ENCODE measurements around the gene BNC1.
"Not testable (repeated sequence)": the region's sequence is repeated elsewhere in the genome, so short reads cannot be mapped to it uniquely, and the experiment has no call there.

BNC1 gene

DNA sequence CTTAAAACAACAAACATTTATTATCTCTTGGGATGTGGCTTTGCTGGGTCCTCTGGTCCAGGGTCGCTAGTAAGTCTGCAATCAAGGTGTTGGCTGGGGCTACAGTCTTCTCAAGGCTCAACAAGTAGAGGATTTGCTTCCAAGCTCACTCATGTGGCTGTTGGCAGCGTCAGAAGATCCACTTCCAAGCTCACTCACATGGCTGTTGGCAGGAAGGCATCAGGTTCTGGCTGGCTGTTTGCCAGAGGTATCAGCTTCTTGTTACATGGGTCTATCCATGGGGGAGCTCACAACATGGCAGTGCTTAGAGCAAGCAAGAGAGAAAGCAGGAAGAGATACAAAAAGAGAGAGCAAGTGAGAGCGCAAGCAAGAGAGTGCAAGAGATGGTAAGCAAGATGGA is 15.0 kb upstream of the BNC1 start:
- DNase-seq (ENCODE audit: low read depth in 2 of 2): no peak

DNA sequence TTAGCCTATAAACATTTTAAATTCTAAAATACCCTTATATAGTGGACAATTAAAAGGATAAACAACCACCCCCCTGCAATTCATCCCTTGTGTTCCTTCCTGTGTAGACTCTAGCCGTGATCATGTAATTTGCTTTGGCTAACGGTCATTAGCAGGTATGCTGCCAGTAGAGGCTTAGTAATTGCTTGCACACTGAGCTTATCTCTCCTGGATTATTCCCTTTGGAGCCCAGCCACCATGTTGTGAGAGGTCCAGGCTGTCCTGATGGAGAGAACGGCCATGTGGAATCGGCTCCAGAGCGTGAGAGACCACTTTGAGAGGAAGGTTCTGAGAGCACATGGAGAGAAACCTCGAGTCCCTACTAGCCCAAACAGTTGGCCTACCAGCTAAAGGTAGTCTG is 11.0 kb upstream of the BNC1 start:
- no peak for DNase-seq (ENCODE audit: low read depth in 2 of 2)

DNA sequence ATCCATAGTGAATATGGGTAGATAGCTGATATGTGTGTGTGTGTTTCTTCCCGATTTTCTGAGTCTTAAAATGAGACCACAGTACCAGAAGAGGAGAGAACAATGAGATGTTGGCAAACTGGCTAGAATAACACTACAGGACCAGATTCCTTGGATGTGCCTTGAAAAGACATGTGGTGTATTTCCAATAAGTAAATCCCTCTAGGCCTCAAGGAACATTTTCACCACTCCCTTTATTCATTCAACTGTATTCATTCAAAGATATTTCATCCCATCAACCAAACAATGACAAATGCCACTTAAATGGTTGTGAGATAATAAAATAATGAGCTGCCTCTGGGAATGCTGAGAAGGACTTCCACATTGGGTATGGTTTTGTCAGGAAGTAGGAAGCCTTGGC is 8.7 kb upstream of the BNC1 start:
- DNase-seq (ENCODE audit: low read depth in 2 of 2): no peak

DNA sequence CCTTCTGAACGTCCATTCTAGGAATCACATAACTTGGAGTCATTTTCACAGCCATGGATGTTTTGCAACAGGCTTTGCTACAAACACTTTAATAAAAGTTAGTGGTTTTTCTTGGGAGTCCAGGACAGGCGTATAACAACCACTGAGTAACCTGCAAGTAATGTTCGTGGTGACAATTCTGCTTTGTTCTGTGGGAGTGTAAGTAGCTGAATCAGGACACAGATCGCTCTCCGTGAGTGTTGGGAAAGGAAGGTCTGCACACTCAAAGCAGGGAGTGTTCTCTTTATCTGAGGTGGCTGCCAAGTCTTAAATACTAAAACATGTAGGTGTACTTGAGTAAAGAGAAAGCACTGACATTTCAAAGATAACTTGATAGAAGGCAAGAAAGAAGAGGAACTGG is 7.9 kb upstream of the BNC1 start:
- no peak for DNase-seq (ENCODE audit: low read depth in 2 of 2)

DNA sequence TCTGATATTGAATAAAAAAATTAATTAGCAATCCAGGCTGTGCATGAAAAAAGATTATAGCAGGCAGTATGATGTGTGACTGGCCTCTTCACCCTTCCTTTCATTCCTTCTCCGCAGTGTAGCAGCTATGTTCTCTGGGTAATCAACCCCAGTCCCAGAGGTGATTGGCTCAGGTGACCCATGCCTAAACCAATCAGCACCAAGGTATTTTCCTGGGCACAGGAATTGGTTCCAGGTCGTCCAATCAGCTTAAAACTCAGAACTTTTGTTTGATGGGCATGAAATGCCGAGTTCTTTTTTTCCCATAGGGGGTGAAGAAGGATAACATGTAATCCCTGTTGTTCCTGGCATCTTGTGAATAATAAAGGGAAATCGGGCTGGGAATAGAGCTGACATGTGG is 5.8 kb upstream of the BNC1 start:
- no peak for DNase-seq (ENCODE audit: low read depth in 2 of 2)

DNA sequence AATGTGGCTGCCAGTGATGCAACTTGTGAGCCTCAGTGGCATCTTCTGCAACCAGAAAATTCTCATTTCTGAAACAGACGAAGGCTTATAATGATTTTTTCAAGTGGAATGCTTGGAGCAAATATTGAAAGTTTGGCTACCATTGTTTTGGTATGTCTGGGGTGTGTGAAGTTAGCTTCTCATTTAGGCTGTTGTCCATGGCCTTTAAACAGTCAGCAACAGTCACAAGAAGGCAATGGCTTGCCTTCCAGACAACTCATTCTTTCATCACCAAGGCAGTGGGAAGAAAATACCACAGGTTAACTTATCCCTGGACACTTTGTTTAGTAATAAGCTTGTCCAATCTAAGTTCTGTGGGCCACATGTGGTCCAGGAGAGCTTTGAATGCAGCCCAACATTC is 4.7 kb upstream of the BNC1 start:
- DNase-seq (ENCODE audit: low read depth in 2 of 2): no peak

DNA sequence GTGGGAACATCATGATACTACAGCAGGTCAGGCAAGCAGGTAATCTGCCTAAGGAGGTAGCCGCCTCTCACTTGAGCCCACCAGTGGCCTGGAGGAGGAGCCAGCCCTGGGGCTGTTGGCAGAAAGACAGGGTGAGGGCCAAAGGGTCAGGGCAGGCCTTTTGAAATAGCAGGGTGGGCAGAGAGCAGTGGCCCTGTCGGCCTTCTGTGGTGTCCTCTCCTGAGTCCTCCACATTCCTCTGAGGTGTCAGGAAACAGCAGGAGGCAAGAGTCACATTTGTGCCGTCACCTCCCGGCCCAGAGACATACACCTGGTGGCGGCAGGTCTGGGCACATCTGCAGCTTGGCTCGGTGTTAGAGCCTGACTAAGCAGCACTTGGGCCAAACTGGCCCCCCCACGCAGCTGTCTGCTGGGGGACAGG is 3.9 kb upstream of the BNC1 start:
- DNase-seq (ENCODE audit: low read depth in 2 of 2): no peak

DNA sequence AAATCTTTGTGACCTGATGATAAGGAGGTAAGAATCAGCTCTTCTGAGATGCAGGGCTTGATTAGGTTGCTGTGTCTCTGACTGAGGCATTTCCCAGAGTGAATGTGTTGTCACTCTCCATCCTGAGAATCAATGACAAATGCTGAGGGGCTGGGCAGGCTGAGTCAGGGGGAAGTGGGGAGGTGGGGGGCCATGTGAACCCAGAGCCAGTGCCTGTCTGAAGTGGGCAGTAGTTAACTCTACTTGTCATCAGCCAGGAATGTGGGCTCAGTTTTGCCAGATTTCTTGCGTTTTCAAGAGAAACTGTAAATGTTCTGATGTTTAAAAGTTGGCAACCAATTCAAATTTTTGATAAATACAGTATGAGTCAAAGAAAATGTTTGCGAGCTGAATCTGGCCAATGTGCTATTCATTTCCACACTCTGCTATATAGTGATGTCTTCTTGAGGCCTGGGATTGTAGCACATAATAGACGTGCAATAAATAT is 3.1 kb upstream of the BNC1 start:
- no peak for DNase-seq (ENCODE audit: low read depth in 2 of 2)

DNA sequence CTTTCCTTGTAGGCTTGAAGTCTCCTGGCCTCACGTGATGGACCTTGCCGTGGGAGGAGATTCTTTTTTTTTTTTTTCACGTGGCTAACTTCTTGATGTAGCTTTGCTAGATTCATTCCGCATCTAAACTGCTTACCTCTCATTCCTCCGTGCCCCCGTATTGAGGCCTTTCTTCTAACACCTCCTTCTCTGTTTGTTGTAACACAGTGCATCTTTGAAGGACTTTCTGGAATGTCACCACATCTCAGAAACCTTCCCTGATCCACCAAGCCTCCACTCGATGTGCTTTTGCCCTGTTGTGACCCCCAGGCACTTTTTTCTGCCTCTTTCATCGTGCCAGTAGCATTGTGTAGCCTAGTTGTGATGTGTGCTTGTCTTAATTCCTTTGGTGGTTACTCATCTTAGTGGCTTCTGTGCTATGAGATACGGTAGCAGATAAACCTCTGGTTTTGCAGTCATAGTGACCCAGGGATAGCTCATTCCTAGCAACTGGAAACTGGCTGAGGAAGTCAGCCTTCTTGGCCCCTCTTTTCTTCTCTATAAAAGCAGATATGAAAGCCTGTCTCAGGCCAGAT is 1.6 kb upstream of the BNC1 start:
- no peak for DNase-seq (ENCODE audit: low read depth in 2 of 2)

DNA sequence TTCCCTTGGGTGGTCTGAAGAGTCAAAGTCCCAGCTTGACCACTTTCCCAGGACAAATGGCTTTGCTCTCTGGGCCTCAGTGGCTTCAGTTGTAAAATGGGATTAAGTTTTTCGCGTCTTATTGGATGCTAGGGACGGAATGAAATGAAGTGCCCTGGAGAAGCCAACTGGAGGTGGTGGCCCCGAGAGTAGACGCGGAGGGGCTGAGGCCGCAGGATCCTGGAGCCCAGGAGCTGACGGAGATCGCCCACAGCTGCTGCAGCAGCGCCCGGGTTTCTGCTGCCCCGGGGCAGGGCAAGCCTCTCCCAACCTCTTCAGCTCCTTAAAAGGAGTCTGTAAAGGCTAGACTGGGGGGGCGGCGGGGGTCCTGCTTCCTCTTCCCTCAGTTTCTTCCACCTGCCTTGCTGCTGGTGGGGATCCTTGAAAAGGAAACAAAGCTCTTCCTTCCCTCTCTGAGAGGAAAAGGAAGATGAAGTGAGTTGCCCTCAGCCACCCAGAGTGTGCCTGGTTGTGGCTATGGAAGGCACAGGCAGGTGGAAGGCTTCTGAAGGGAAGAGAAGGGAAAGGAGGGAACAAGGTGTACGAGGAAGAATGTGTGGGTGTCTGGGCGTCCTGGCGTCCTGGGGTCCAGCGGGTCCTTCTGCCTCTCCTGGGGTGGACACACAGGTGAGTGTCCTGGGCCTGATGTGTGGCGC is 967 bp upstream of the BNC1 start:
- DNase-seq (ENCODE audit: low read depth in 2 of 2): no peak

DNA sequence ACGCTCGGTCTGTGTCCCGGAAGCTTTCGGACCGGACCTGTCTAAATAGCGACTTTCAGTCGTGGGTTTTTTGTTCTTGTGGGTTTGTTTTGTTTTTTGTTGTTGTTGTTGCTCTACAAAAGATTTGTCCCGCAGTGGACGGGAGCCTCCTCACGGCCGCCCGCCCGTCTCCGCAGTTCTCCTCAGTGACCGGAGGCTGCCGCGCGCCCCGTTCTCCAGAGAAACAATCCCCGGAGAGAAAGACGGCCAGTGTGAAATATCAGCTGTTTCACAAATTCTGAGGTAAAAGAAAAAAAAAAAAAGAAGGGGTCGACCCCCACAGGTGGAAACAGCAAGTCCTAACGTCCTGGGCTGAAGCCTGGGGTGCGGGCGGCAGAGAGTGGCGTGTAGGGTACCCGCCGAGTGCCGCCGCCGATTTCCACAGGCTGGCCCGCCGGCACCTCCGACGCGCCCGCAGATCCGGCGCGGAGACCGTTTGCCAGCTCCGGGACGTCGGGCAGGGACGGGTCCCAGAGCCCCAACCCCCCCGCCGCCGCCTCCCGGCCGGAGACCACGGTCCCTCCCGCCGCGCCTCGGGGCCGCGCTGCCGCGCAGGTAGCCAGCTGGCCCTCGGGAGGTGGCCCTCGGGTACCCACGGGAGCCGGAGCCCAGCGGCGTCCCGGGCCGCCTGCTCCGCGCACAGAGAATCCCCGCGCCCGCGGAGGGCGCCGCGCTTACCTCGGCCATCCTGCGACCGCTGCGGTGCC is 478 bp downstream of the BNC1 start:
- DNase-seq (ENCODE audit: low read depth in 2 of 2): no peak

DNA sequence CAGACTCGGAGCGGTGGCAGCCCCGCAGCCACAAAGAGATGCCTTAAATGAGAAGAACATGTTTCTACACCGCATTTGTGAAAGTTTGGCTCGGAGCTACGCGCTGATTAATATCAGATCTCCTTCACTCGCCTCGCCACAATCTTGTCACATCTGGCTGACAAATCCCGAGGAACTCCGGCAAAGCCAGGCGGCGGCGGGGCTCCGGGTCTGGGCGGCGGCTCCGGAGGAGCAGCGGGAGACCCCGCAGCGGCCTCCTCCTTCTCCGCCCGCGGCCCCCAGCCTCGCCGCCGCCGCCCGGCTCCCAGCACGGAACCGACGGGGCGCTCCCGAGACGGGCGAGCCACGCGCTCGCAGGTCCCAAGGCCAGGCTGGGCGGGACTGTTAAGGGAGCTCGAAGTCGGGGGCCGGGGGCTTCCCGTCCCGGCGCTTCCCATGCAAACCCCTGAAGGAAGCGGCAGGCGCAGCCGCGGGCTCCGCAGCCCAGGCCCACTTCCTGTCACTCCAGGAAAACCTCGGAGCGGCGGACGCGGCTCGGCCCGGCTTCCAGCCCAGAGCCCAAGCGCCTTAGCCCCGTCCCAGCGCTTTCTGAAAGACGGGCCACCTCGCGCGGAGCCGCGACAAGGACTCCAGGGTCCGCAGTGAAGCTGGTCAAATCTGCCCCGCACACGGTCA is 1.2 kb downstream of the BNC1 start:
- no peak for DNase-seq (ENCODE audit: low read depth in 2 of 2)

DNA sequence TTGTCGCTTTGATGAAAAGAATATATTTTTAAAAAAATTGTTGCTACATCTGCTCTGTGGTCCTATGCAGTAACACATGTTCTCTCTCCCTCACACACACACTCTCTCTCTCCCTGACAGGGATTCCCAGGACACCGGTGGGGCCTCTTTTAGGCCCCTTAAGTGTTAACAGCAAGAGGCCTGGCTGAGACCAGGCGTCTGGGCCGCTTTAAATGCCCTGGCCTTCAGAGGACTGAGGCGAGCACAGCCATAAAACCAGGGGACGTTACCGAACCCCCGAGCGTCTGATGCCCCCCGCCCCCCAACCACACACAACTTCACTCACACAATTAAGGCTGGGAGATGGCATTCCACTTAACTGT is 1.7 kb downstream of the BNC1 start:
- no peak for DNase-seq (ENCODE audit: low read depth in 2 of 2)

DNA sequence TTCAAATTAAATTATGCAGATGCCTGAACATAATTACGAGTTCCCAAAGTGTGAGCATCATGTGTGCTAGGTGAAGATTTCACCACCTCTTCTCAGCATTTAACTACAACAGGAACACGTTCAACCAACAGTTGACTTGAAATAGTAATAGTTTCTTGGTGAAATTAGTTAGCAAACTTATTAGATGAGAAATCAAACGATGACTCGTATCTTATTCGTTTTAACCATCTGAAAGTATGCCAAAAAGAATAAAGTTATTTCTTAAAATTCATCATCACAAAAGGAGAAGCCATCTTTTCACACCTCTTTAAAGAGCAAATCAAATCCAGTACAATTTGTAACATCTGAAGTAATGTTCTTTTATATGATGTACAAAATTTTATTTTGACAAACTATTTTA is 2.3 kb downstream of the BNC1 start:
- no peak for DNase-seq (ENCODE audit: low read depth in 2 of 2)

DNA sequence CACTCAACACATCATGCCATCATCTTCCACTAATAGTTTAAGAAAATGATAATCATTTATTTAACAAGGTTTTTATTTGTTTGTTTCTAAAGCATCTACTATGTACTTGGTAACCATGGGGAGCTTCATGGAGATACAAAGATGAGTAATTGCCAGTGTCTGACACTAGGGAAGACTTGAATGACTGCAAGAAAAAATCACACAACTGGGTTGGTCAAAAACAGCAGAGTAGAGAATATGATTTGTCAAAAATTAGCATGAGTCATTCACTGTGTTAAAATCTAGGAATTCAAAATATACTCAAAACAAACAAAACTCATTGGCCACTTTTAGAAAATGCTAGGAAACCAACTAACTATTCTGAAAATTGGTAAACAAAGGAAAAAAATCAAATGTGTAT is 6.3 kb downstream of the BNC1 start:
- no peak for DNase-seq (ENCODE audit: low read depth in 2 of 2)

DNA sequence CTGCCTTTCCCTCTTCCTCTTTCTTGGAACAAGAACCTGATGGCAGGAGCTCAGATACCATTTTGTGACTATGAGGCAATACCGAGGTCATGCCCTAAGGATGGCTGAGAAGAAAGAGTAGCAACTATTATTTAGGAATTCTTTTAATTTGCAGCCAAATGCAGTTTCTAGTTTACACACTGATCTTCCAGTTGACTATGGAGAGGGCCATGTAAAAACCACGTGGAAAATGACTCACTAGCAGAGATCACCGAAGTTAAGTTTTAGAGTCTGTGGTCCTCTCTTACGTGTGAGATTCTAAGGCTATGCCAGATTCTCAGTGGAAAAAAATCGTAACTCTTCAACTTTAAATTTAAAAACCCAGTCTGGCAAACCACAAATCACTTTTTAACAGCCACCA is 7.8 kb downstream of the BNC1 start:
- no peak for DNase-seq (ENCODE audit: low read depth in 2 of 2)

DNA sequence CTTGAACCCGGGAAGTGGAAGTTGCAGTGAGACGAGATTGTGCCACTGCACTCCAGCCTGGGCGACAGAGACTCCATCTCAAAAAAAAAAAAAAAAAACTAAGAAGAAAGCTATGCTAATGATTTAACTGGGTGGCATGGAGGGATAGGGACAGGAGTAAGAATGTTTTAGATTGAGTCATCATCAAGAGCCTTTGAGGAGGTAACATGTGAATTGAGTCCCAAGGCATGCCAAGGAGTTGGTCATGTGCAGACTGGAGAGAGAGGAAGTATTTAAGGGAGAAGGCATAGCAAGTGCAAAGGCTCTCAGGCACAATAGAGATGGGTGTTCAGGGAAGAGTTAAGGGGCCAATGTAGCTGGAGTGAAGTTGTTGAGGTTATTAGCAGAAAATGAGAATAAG is 9.1 kb downstream of the BNC1 start:
- no peak for DNase-seq (ENCODE audit: low read depth in 2 of 2)

DNA sequence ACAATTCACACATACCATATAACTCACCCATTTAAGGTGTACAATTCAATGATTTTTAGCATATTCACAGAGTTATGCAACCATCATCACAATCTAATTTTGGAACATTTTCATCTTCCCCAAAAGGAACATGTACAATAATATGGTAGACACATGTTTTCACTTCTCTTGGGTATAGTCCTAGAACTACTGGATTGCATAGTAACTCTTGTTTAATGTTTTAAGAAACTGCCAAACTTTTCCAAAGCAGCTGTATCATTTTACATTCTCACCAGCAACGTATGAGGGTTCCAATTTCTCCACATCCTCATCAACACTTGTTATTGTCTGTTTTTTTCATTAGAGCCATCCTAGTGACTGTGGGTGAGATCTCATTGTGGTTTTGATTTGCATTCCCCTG is 14.3 kb downstream of the BNC1 start:
- no peak for DNase-seq (ENCODE audit: low read depth in 2 of 2)

DNA sequence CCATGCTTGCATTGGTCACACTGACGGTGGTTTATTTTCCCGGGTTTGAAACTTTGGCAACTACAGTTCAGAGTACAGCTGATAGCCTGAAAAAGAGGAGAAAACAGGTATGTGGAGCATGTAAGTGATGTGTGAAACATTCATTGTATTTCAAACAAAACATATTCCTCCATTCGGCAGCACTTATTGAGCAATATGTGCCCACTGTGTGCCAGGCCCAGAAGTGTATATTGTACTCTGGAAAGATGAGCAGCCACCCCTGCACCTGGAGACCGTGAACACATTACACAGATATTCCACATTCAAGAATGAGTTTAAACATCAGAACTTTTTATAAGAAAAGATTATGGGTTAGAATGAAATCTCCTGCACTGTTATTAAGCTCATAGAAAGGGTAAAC is 16.3 kb downstream of the BNC1 start:
- no peak for DNase-seq (ENCODE audit: low read depth in 2 of 2)

DNA sequence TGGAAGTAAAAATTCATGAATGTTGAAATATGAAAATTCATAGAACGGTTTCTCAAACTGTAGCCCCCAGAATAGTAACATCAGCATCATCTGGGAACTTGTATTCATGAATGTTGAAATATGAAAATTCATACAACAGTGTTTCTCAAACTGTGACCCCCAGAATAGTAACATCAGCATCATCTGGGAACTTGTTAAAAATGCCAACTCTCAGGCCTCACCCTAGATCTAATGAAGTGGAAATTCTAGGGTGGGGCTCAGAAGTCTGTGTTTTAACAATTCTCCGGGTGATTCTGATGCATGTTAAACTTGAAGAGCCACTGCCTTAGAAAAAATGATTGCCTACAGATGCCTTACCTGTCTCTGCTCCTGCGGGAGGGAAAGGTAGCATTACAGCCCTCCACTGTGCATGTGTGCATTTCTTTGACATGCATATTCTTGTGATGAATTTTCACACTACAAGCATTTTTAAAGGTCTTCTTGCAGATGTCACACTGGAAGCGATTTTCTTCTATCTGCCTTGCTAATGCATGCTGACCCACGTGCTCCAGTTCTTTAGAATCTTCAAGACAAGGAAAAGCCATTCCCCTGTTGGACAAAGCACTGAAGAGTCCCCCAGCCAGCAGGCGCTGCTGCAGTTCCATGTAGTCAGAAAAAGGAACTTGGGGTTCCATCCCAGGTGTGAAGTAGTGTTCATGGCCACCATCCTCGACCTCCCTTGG is 21.7 kb downstream of the BNC1 start:
- DNase-seq (ENCODE audit: low read depth in 2 of 2): no peak

DNA sequence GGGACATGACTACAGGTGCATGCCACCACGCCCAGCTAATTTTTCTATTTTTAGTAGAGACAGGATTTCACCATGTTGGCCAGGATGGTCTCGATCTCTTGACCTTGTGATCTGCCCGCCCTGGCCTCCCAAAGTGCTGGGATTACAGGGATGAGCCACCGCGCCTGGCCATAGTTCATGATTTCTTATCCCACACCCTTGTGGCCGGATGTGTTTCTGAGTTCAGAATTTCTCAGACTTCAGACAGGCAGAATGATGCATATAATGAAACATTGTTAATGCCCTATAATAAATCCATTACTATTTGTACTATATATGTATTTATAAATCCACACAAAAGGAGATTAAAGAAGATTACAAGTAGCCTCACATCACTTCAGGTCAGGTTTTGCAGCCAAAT is 22.3 kb downstream of the BNC1 start:
- not testable (repeated sequence) for DNase-seq (ENCODE audit: low read depth in 2 of 2)

DNA sequence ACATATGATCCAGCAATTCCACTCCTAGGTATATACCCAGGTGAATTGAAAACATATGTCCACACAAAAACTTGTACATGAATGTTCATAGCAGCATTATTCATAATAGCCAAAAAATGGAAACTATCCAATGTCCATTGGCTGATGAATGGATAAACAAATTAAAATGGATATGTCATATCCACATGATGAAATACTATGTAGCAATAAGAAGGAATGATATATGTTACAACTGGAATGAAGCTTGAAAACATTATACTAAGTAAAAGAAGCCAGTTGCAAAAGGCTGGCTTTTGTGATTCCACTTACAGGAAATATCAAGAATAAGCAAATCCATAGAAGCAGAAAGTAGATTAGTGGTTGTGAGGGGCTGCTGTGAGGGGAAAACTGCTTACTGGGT is 33.7 kb downstream of the BNC1 start:
- DNase-seq (ENCODE audit: low read depth in 2 of 2): no peak

All from stimulated activated CD4-positive, alpha-beta T cell treated with anti-CD3 and anti-CD28 coated beads, Interleukin-12 subunit alpha, Interleukin-12 subunit beta, amount 100 ng/mL, for 24 hours (primary cell).